Testis (tissue), 3 donors: ENCODE data around the gene TMED1. TPM values are rescaled to one million over a fixed set of nuclear protein-coding genes. Genes with fewer than 3 reads are reported as not detected.
A peak's percentile ranks its signal among the peaks of the same experiment; 100 is the strongest.

Experiments
- DNase-seq: peaks from one replicate; pipeline ENCODE4 v3.0.0-alpha.2; 2019
- H3K27ac ChIP-seq, 2 donors: fragments of 200-600 bp; sonication (generic); one replicate each; pipeline ENCODE4 v1.5.1; 2019
- H3K27me3 ChIP-seq: fragments of 200-600 bp; sonication (generic); one replicate; pipeline ENCODE4 v1.5.1; 2019
- H3K36me3 ChIP-seq: fragments of 200-600 bp; sonication (generic); one replicate; pipeline ENCODE4 v1.5.1; 2017; ENCODE audit warnings: low read depth; ENCODE audit errors: missing control alignments
- H3K4me1 ChIP-seq: fragments of 200-600 bp; sonication (generic); one replicate; pipeline ENCODE4 v1.5.1; 2019
- H3K4me3 ChIP-seq, 2 donors: fragments of 200-600 bp; sonication (generic); one replicate each; pipeline ENCODE4 v1.5.1; 2017 to 2019
- H3K9me3 ChIP-seq: fragments of 200-600 bp; sonication (generic); one replicate; pipeline ENCODE4 v1.5.1; 2017
- CTCF ChIP-seq, 3 experiments: fragments of 450-650 bp in 2 of 3; fragments of 200-600 bp in 1 of 3; sonication (generic) in 1 of 3; IDR thresholded peaks; one replicate each; pipeline ENCODE4 v1.5.1; 2016 to 2019; ENCODE audit warnings: antibody characterized with exemption in 3 of 3, mild to moderate bottlenecking in 2 of 3, moderate library complexity in 1 of 3
- POLR2A ChIP-seq: fragments of 450-650 bp; IDR thresholded peaks from one replicate; pipeline ENCODE4 v1.6.1; 2017; ENCODE audit warnings: antibody characterized with exemption, mild to moderate bottlenecking, moderate library complexity
- WGBS, 2 donors: methylation state at CpG; one replicate each; pipeline ENCODE4 v1.1.5; 2018; 5-methylcytosine and 5-hydroxymethylcytosine counted together
- intact Hi-C: fragments of 100-400 bp; cut with DNase I; formaldehyde crosslinking; loops from one replicate; pipeline ENCODE4 v1.15.1; 2023; ENCODE audit warnings: low total_unique reads
- polyA plus RNA-seq: library from polyadenylated mRNA; stranded (reverse); fragments of 350-450 nt; fragmentation: Illumina TruSeq; extraction: RNeasy Lipid Tissue Mini Kit (QIAGEN cat#74804); gene quantifications from one replicate; pipeline ENCODE4 v1.2.3, GENCODE V29; 2014; ENCODE audit warnings: low read depth, low replicate concordance; ENCODE audit not compliant: insufficient read depth
- total RNA-seq, 2 donors: library from RNA; depleted of rRNA; stranded (reverse); fragments of >200 nt; gene quantifications; one replicate each; pipeline ENCODE4 v1.2.3, GENCODE V29; 2016

Gene TMED1
- total and polyA plus RNA-seq, 3 donors from 2014 or later = 30.2 to 59.3 (median 34.0) TPM

- no peak for TF ChIP-seq POLR2A
- TF ChIP-seq CTCF (IDR thresholded peaks at IDR 0.05) = no peak
- 83 to 85% methylated on average over 6 to 11 of the region's 11 CpGs for WGBS, 2 donors
- Histone ChIP-seq H3K27me3 (no peaks in the 10 kb centered on the region), H3K4me3 (no peak overlapping the region), H3K36me3 (no peaks in the 10 kb centered on the region), H3K27ac (no peak overlapping the region), H3K4me1 (peaks cover 11% of the 10 kb centered on the region), H3K9me3 (no peaks in the 10 kb centered on the region)
- DNase-seq = no peak
- intact Hi-C loops = no loop called here
Observed at GRCh38 chr19:10805758-10806247, 30.2 kb downstream of the TMED1 start.

GRCh38 chr19:10805065-10805757 lies 30.8 kb downstream of the TMED1 start:
- H3K4me3 ChIP-seq = no peak overlapping the region
- no peaks in the 10 kb centered on the region for H3K9me3 ChIP-seq
- intact Hi-C loops = no loop called here
- WGBS, 2 donors = 90 to 91% methylated on average over 9 to 11 of the region's 11 CpGs
- DNase-seq = no peak
- H3K27ac ChIP-seq = no peak overlapping the region
- no peaks in the 10 kb centered on the region for H3K27me3 ChIP-seq
- peaks cover 17% of the 10 kb centered on the region for H3K4me1 ChIP-seq
- H3K36me3 ChIP-seq = no peaks in the 10 kb centered on the region
- no peak for TF ChIP-seq POLR2A
- TF ChIP-seq CTCF (IDR thresholded peaks at IDR 0.05) = no peak

DNA sequence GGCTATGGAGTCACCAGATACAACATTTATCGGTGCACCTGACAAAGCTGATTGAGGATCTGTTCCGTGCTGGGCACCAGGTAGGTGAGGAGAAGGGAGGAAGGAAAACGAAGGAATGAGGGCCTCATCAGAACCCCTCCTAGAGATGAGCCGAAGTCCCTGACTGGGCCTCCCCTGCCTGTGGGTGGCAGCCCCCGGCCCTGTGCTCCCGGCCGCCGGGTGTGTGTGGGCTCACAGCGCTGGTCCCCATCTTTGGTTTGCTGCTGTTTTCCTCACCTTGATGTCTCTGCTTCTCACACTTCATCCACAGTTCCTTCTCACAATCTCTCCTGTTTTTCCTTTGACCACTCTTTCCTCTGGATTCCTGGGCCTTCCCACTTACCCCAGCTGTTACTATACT lies 32.8 kb downstream of the TMED1 start:
- H3K4me1 ChIP-seq = peaks cover 20% of the 10 kb centered on the region
- DNase-seq = no peak
- intact Hi-C loops = no loop called here
- 94 to 96% methylated on average over 9 of the region's 9 CpGs for WGBS, 2 donors
- no peaks in the 10 kb centered on the region for H3K9me3 ChIP-seq
- H3K4me3 ChIP-seq = no peak overlapping the region
- no peak overlapping the region for H3K27ac ChIP-seq
- no peaks in the 10 kb centered on the region for H3K27me3 ChIP-seq
- no peaks in the 10 kb centered on the region for H3K36me3 ChIP-seq
- TF ChIP-seq POLR2A = no peak
- no peak for TF ChIP-seq CTCF (IDR thresholded peaks at IDR 0.05)

GRCh38 chr19:10802479-10802878 lies 33.5 kb downstream of the TMED1 start:
- Histone ChIP-seq H3K27me3 (no peaks in the 10 kb centered on the region), H3K36me3 (no peaks in the 10 kb centered on the region), H3K4me3 (no peak overlapping the region), H3K9me3 (no peaks in the 10 kb centered on the region), H3K27ac (no peak overlapping the region), H3K4me1 (peaks cover 20% of the 10 kb centered on the region)
- WGBS, 2 donors = 78 to 93% methylated on average over 3 to 5 of the region's 5 CpGs
- intact Hi-C loops = no loop called here
- DNase-seq = no peak
- TF ChIP-seq POLR2A = no peak
- TF ChIP-seq CTCF (IDR thresholded peaks at IDR 0.05) = no peak

GRCh38 chr19:10800488-10800887 lies 35.5 kb downstream of the TMED1 start:
- intact Hi-C loops = no loop called here
- no peaks in the 10 kb centered on the region for H3K36me3 ChIP-seq
- H3K4me3 ChIP-seq = no peak overlapping the region
- 43 to 47% methylated on average over 6 to 9 of the region's 9 CpGs for WGBS, 2 donors
- peak; percentile 74 for DNase-seq
- no peaks in the 10 kb centered on the region for H3K9me3 ChIP-seq
- H3K27me3 ChIP-seq = no peaks in the 10 kb centered on the region
- H3K4me1 ChIP-seq = peaks cover 20% of the 10 kb centered on the region
- no peak for TF ChIP-seq CTCF (IDR thresholded peaks at IDR 0.05)
- no peak for TF ChIP-seq POLR2A
- no peak overlapping the region for H3K27ac ChIP-seq
